Loucy (cell line): Measurements from ENCODE around the gene SLC22A8.
A peak's percentile ranks its signal among the peaks of the same experiment; 100 is the strongest.

Source experiments
- H2AFZ ChIP-seq: fragments of 200-600 bp; sonication (generic); 2 replicates; pipeline ENCODE4 v1.6.0; 2016; ENCODE audit warnings: antibody characterized with exemption, mild to moderate bottlenecking, low read length, moderate library complexity
- H3F3A ChIP-seq: fragments of 200-600 bp; 2 replicates; pipeline ENCODE4 v1.6.0; 2016; ENCODE audit warnings: antibody characterized with exemption, low read depth, mild to moderate bottlenecking
- H3K27me3 ChIP-seq: fragments of 200-600 bp; sonication (generic); 2 replicates; pipeline ENCODE4 v1.6.1; 2014; ENCODE audit warnings: low read length, mild to moderate bottlenecking; ENCODE audit not compliant: insufficient read depth, poor library complexity, severe bottlenecking
- H3K36me3 ChIP-seq: fragments of 200-600 bp; sonication (generic); 2 replicates; pipeline ENCODE4 v1.6.1; 2016; ENCODE audit warnings: low read length; ENCODE audit not compliant: insufficient read depth
- H3K4me1 ChIP-seq: fragments of 200-600 bp; sonication (generic); 2 replicates; pipeline ENCODE4 v1.5.1; 2014; ENCODE audit warnings: low read length, mild to moderate bottlenecking; ENCODE audit not compliant: insufficient read depth, poor library complexity, severe bottlenecking
- H3K4me2 ChIP-seq: fragments of 200-600 bp; sonication (generic); 2 replicates; pipeline ENCODE4 v1.6.0; 2014; ENCODE audit warnings: antibody characterized with exemption, low read length, low read depth, mild to moderate bottlenecking; ENCODE audit not compliant: poor library complexity, severe bottlenecking
- H3K4me3 ChIP-seq: fragments of 200-600 bp; sonication (generic); 2 replicates; pipeline ENCODE4 v1.5.1; 2014; ENCODE audit warnings: low read length, mild to moderate bottlenecking, mixed read lengths; ENCODE audit not compliant: poor library complexity, severe bottlenecking
- H3K79me2 ChIP-seq: fragments of 200-600 bp; sonication (generic); 2 replicates; pipeline ENCODE4 v1.6.1; 2014; ENCODE audit warnings: low read length; ENCODE audit not compliant: insufficient read depth
- H3K9ac ChIP-seq: fragments of 200-600 bp; sonication (generic); 2 replicates; pipeline ENCODE4 v1.6.0; 2014; ENCODE audit warnings: mild to moderate bottlenecking, low read depth, low read length, moderate library complexity; ENCODE audit not compliant: poor library complexity, severe bottlenecking
- H3K9me2 ChIP-seq: fragments of 200-600 bp; sonication (generic); replicated peaks from 2 replicates; pipeline ENCODE4 v1.6.1; 2016; ENCODE audit warnings: low read depth, low read length, mixed read lengths
- H3K9me3 ChIP-seq: fragments of 200-600 bp; sonication (generic); 2 replicates; pipeline ENCODE4 v1.6.1; 2014; ENCODE audit warnings: mild to moderate bottlenecking, antibody characterized with exemption, low read length, low read depth; ENCODE audit not compliant: insufficient read depth
- H4K20me1 ChIP-seq: fragments of 200-600 bp; sonication (generic); 2 replicates; pipeline ENCODE4 v1.6.0; 2014; ENCODE audit warnings: antibody characterized with exemption, low read length, mild to moderate bottlenecking; ENCODE audit not compliant: insufficient read depth, poor library complexity, severe bottlenecking
- CTCF ChIP-seq: fragments of 200-600 bp; sonication (generic); conservative IDR thresholded peaks from 2 replicates; pipeline ENCODE4 v1.5.1; 2014; ENCODE audit warnings: mild to moderate bottlenecking, antibody characterized with exemption, low read length
- EZH2phosphoT487 ChIP-seq: fragments of 200-600 bp; IDR thresholded peaks from 2 replicates; pipeline ENCODE4 v1.6.1; 2018; ENCODE audit warnings: antibody characterized with exemption, mild to moderate bottlenecking, moderate library complexity, borderline replicate concordance

SLC22A8 gene

DNA sequence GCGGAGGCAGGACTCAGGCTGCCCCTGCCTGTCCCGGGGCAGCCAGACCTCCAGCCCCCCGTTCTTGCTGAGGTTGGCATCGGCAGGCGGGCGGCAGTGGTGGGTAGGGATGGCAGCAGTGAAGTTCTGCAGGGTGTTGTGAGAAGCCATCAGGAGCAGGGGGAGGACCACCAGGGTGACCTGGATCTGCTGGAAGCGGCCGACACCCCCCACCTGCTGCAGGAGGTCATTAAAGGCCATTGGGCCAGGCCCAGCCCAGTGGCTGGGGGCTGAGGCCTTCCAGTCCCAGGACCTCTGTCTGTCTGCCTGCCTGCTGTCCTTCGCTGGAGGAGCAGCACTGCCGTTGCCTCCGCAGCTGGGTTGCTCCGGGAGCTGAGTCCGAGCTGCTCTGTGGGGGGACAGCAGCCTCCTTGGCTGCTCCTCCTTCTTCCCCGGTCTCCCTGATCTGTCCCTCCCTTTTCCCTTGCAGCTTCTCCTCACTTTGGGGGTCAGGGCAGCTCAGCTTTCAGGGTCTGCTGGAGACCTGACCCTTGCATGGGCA lies 31.1 kb downstream of the SLC22A8 start, which contains the start of gene SLC22A6:
Gene SLC22A6, minus strand, starts transcription at position 517 of the 541 bp plus-strand sequence. Its CDS starts 277 bp downstream, at position 240.
- H3K4me1 ChIP-seq = no peaks in the 10 kb centered on the region
- no peak within 1 kb of the TSS for H3K9ac ChIP-seq
- H3K36me3 ChIP-seq = no peaks in the 10 kb centered on the region
- no peaks in the 10 kb centered on the region for H3K9me3 ChIP-seq
- H2AFZ ChIP-seq = no peak within 1 kb of the TSS
- no peaks in the 10 kb centered on the region for H4K20me1 ChIP-seq
- no peaks in the 10 kb centered on the region for H3K79me2 ChIP-seq
- no peaks in the 10 kb centered on the region for H3F3A ChIP-seq
- TF ChIP-seq EZH2phosphoT487 (no peak), CTCF (no peak)
- H3K4me3 ChIP-seq = no peak within 1 kb of the TSS
- H3K4me2 ChIP-seq = no peak within 1 kb of the TSS
- H3K9me2 ChIP-seq = no peaks in the 10 kb centered on the region
- no peaks in the 10 kb centered on the region for H3K27me3 ChIP-seq

GRCh38 chr11:62983536-62984199 lies 32.0 kb downstream of the SLC22A8 start:
- Histone ChIP-seq H2AFZ (no peak overlapping the region), H3K9me2 (no peaks in the 10 kb centered on the region), H3K79me2 (no peaks in the 10 kb centered on the region), H3K4me1 (no peaks in the 10 kb centered on the region), H3K27me3 (no peaks in the 10 kb centered on the region), H3K36me3 (no peaks in the 10 kb centered on the region), H3K4me2 (no peak overlapping the region), H3F3A (no peaks in the 10 kb centered on the region), H3K9ac (no peak overlapping the region), H4K20me1 (no peaks in the 10 kb centered on the region), H3K4me3 (no peak overlapping the region), H3K9me3 (no peaks in the 10 kb centered on the region)
- no peak for TF ChIP-seq CTCF
- no peak for TF ChIP-seq EZH2phosphoT487

GRCh38 chr11:62981743-62982142 lies 33.9 kb downstream of the SLC22A8 start:
- Histone ChIP-seq H3K27me3 (no peaks in the 10 kb centered on the region), H2AFZ (no peak overlapping the region), H3K4me3 (no peak overlapping the region), H3K9me3 (no peaks in the 10 kb centered on the region), H3K4me1 (no peaks in the 10 kb centered on the region), H4K20me1 (no peaks in the 10 kb centered on the region), H3F3A (no peaks in the 10 kb centered on the region), H3K36me3 (no peaks in the 10 kb centered on the region), H3K79me2 (no peaks in the 10 kb centered on the region), H3K9ac (no peak overlapping the region), H3K9me2 (no peaks in the 10 kb centered on the region), H3K4me2 (no peak overlapping the region)
- no peak for TF ChIP-seq EZH2phosphoT487
- peak; percentile 14; the same call in 1 of the 2 replicates for TF ChIP-seq CTCF
